Keratinocyte (primary cell): ENCODE results near the gene ARNT2. TPM values are rescaled to one million over a fixed set of nuclear protein-coding genes. Genes with fewer than 3 reads are reported as not detected.

Source experiments
- DNase-seq: peaks from one replicate; pipeline ENCODE4 v3.0.0-alpha.2; 2011; ENCODE audit warnings: low read depth, missing footprints, low spot score
- FAIRE-seq: peaks from 2 replicates; lab custom pipeline; 2011; peaks lifted over from hg19 to GRCh38; lab: Jason Lieb, UNC
- H2AFZ ChIP-seq: 2 replicates; pipeline ENCODE4 v1.6.0; 2012; ENCODE audit warnings: low read length, control low read depth, inconsistent platforms; ENCODE audit not compliant: control insufficient read depth
- H3K27ac ChIP-seq: 2 replicates; pipeline ENCODE4 v1.5.1; 2011; ENCODE audit warnings: low read length; ENCODE audit not compliant: control insufficient read depth, insufficient read depth
- H3K27me3 ChIP-seq: 3 replicates; pipeline ENCODE4 v1.6.0; 2011; ENCODE audit warnings: low read length; ENCODE audit not compliant: control insufficient read depth, insufficient read depth; ENCODE audit errors: extremely low read depth
- H3K36me3 ChIP-seq, 2 experiments: 2 replicates in 1 of 2; 3 replicates in 1 of 2; pipeline ENCODE4 v1.5.1; 2011; ENCODE audit warnings: low read length in 2 of 2, mild to moderate bottlenecking in 1 of 2; ENCODE audit not compliant: control insufficient read depth in 2 of 2, insufficient read depth in 2 of 2; ENCODE audit errors: extremely low read depth in 1 of 2
- H3K4me1 ChIP-seq: 3 replicates; pipeline ENCODE4 v1.5.1; 2011; ENCODE audit warnings: low read length; ENCODE audit not compliant: control insufficient read depth, insufficient read depth; ENCODE audit errors: extremely low read depth
- H3K4me2 ChIP-seq: 3 replicates; pipeline ENCODE4 v1.6.0; 2011; ENCODE audit warnings: low read depth, low read length; ENCODE audit not compliant: control insufficient read depth, insufficient read depth; ENCODE audit errors: extremely low read depth
- H3K4me3 ChIP-seq, 3 experiments: fragments of 200-600 bp in 1 of 3; sonication (generic) in 1 of 3; 2 replicates in 2 of 3; 3 replicates in 1 of 3; pipeline ENCODE4 v1.5.1; 2011 to 2016; ENCODE audit warnings: low read length in 3 of 3, mild to moderate bottlenecking in 3 of 3, control low read depth in 2 of 3, inconsistent platforms in 1 of 3, low read depth in 1 of 3, mixed read lengths in 1 of 3, mixed run types in 1 of 3, moderate library complexity in 1 of 3; ENCODE audit not compliant: control insufficient read depth in 2 of 3, insufficient read depth in 2 of 3; ENCODE audit errors: extremely low read depth in 1 of 3
- H3K79me2 ChIP-seq: 2 replicates; pipeline ENCODE4 v1.6.0; 2012; ENCODE audit warnings: low read length; ENCODE audit not compliant: control insufficient read depth, insufficient read depth
- H3K9ac ChIP-seq: 3 replicates; pipeline ENCODE4 v1.6.0; 2011; ENCODE audit warnings: low read length; ENCODE audit not compliant: control insufficient read depth, insufficient read depth; ENCODE audit errors: extremely low read depth
- H3K9me1 ChIP-seq: 3 replicates; pipeline ENCODE4 v1.6.0; 2011; ENCODE audit warnings: low read length; ENCODE audit not compliant: control insufficient read depth, insufficient read depth; ENCODE audit errors: extremely low read depth
- H3K9me3 ChIP-seq: 2 replicates; pipeline ENCODE4 v1.5.1; 2012; ENCODE audit warnings: low read depth, low read length; ENCODE audit not compliant: control insufficient read depth
- H4K20me1 ChIP-seq: 3 replicates; pipeline ENCODE4 v1.6.0; 2011; ENCODE audit warnings: low read length; ENCODE audit not compliant: control insufficient read depth, insufficient read depth; ENCODE audit errors: extremely low read depth
- EZH2 ChIP-seq: IDR thresholded peaks from one replicate; pipeline ENCODE4 v1.6.1; 2012; ENCODE audit warnings: inconsistent platforms, mild to moderate bottlenecking, low read length, moderate library complexity
- dilution Hi-C: fragments of 300-500 bp; cut with MboI; formaldehyde crosslinking; loops from one replicate; pipeline ENCODE4 v1.7.0; 2020; ENCODE audit warnings: low sequenced_read_pairs; ENCODE audit not compliant: extremely low pct_ligation_motif_present
- polyA plus RNA-seq, 5 experiments: library from polyadenylated mRNA; depleted of rRNA in 3 of 5; stranded (reverse) in 3 of 5; stranded (forward) in 1 of 5; unstranded in 1 of 5; fragments of >200 nt; gene quantifications; 1 replicate in 1 of 5; 2 replicates in 3 of 5; 3 replicates in 1 of 5; pipeline versions ENCODE4 v1.2.1 to v1.2.3, GENCODE V29; 2011 to 2012; ENCODE audit warnings: missing spikeins in 2 of 5, low read depth in 1 of 5, low replicate concordance in 1 of 5
- TF ChIP-seq, protein P1 (sequence below), 3 experiments: IDR thresholded peaks in 1 of 3; conservative IDR thresholded peaks in 1 of 3; optimal IDR thresholded peaks in 1 of 3; 2 replicates in 2 of 3; 3 replicates in 1 of 3; pipeline versions ENCODE3 to v1.5.1; 2011; ENCODE audit warnings: low read length in 3 of 3, mild to moderate bottlenecking in 3 of 3, moderate library complexity in 2 of 3, control low read depth in 1 of 3, inconsistent platforms in 1 of 3; ENCODE audit not compliant: insufficient read depth in 2 of 3; ENCODE audit errors: extremely low read depth in 1 of 3

Gene ARNT2
- polyA plus RNA-seq, 1 donor (not counting 4 experiments of a cell fraction or from before 2014, with no cell fraction given) = 0.16 TPM

DNA sequence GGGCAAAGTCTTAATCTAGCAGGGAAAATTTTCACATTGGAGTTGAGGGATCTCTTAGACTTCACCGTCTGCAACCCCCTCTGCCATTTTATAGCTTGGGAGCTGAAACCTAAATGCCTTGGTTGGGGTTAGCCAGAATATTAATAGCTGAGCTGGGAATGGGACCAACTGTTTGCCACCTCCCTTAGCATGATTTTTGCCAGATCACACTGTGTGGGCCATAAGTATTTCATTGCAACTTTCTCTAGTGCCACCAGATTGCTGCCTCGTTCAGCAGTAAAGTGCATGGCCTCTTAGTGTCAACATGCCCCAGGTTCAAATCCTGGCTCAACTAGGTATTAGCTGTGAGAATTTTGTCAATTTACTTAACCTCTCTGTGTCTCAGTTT is 235.0 kb downstream of the ARNT2 start:
- H3K4me1 ChIP-seq = peaks cover 6% of the 10 kb centered on the region
- no peak overlapping the region for H2AFZ ChIP-seq
- H3K4me3 ChIP-seq = no peak overlapping the region
- no peaks in the 10 kb centered on the region for H3K27me3 ChIP-seq
- no peaks in the 10 kb centered on the region for H3K9me3 ChIP-seq
- DNase-seq = no peak
- FAIRE-seq = no peak
- no peak overlapping the region for H3K4me2 ChIP-seq
- no peaks in the 10 kb centered on the region for H3K36me3 ChIP-seq
- no peak overlapping the region for H3K9ac ChIP-seq
- no peaks in the 10 kb centered on the region for H4K20me1 ChIP-seq
- dilution Hi-C loops = no loop called here
- TF ChIP-seq, protein P1, sequence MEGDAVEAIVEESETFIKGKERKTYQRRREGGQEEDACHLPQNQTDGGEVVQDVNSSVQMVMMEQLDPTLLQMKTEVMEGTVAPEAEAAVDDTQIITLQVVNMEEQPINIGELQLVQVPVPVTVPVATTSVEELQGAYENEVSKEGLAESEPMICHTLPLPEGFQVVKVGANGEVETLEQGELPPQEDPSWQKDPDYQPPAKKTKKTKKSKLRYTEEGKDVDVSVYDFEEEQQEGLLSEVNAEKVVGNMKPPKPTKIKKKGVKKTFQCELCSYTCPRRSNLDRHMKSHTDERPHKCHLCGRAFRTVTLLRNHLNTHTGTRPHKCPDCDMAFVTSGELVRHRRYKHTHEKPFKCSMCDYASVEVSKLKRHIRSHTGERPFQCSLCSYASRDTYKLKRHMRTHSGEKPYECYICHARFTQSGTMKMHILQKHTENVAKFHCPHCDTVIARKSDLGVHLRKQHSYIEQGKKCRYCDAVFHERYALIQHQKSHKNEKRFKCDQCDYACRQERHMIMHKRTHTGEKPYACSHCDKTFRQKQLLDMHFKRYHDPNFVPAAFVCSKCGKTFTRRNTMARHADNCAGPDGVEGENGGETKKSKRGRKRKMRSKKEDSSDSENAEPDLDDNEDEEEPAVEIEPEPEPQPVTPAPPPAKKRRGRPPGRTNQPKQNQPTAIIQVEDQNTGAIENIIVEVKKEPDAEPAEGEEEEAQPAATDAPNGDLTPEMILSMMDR (optimal IDR thresholded peaks at IDR 0.05 in 1 of 3, IDR thresholded peaks at IDR 0.05 in 1 of 3, conservative IDR thresholded peaks at IDR 0.05 in 1 of 3; ENCODE audit: extremely low read depth in 1 of 3, insufficient read depth in 2 of 3, low read length in 3 of 3) = no peak
- TF ChIP-seq EZH2 = no peak
- no peaks in the 10 kb centered on the region for H3K79me2 ChIP-seq
- no peaks in the 10 kb centered on the region for H3K9me1 ChIP-seq
- no peak overlapping the region for H3K27ac ChIP-seq

DNA sequence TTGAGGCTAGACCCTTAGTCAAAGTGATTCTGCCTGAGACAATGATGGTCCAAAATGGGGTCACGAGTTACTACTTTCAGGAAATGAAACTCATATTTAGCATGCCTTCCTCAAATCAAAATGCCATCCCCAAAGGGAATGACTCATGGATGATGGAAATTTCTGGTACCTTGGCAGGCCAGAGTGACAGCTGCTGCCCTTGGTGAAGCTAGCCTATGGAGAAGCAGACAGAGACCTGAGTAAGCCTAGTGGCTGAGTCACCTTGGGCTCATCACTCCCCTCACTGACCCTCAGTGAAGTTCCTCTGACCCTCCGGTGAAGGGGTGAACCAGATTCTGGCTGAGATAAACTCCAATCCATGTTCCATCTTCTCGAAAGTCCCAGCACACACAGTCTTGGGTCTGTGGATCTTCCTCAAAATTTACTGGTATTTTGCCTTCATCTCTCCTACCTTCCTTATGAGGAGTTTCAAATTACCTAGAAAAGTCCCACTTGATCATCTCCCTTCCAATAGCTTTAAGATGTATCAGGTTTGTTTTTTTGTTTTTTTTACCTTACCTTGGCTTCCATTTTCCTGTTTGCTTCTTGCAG is 236.4 kb downstream of the ARNT2 start:
- no peaks in the 10 kb centered on the region for H3K36me3 ChIP-seq
- no peaks in the 10 kb centered on the region for H3K79me2 ChIP-seq
- no peaks in the 10 kb centered on the region for H3K9me3 ChIP-seq
- FAIRE-seq = no peak
- no peaks in the 10 kb centered on the region for H3K9me1 ChIP-seq
- H3K9ac ChIP-seq = no peak overlapping the region
- no peak overlapping the region for H3K4me2 ChIP-seq
- no peak for TF ChIP-seq EZH2
- TF ChIP-seq, protein P1 (optimal IDR thresholded peaks at IDR 0.05 in 1 of 3, IDR thresholded peaks at IDR 0.05 in 1 of 3, conservative IDR thresholded peaks at IDR 0.05 in 1 of 3; ENCODE audit: extremely low read depth in 1 of 3, insufficient read depth in 2 of 3, low read length in 3 of 3) = no peak
- no peak overlapping the region for H3K4me3 ChIP-seq
- no peak for DNase-seq
- H2AFZ ChIP-seq = no peak overlapping the region
- peaks cover 6% of the 10 kb centered on the region for H3K4me1 ChIP-seq
- no peaks in the 10 kb centered on the region for H4K20me1 ChIP-seq
- dilution Hi-C loops = no loop called here
- H3K27me3 ChIP-seq = no peaks in the 10 kb centered on the region
- H3K27ac ChIP-seq = no peak overlapping the region
